Measurements from ENCODE around the gene ZFYVE9. TPM values are rescaled to one million over a fixed set of nuclear protein-coding genes. Genes with fewer than 3 reads are reported as not detected.

The ZFYVE9 gene
- total and polyA plus RNA-seq, 9 of the 15 experiments (the other 6 are each of a cell fraction or from before 2014, with no cell fraction given): 0.52 to 14.4 (median 8.9) TPM

DNA sequence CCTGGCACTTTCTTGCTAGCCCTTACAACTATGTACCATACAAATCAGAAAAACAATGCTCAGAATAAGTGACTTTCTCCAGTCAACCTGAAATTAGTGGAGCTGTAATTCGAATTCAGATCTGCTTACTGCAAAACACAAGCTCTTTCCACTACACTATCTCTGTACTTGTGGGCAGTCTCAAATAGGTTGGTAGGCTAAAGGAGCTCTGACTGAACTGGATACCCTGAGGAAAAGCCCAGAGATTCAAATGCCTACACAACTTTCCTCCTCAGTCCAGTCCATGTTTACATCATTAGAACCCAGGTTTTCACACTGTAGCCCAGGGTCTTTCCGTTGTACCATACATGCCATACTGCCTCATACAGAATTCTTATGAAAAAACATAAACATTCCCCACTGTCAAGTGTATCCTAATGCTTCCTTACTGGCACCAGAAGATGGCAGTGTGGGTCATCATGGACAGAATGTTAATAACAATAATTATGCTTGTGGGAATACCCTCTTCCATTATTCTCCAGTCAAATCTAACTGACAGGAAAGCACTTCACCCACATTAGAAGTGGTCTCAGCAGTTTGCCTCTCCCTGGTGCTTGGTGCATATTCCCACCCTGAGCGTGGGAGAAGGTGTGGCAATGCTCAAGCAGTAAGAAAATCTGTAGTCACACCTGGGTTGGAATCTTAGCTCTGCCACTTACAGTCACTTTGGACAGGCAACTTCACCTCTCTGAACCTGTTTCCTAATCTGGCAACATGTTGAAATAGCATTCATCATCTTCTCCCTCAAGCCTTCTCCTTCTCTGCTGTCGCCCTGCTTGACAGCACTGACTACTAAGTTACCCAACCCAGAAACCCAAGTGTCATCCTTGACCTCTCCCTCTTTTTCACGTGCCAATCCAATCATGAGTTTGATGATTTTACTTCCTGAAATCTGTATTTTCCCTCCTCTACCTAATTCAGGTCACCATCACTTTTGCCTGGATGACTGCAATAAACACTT is 14.4 kb upstream of the ZFYVE9 start (continued):
- TF ChIP-seq, protein P1, sequence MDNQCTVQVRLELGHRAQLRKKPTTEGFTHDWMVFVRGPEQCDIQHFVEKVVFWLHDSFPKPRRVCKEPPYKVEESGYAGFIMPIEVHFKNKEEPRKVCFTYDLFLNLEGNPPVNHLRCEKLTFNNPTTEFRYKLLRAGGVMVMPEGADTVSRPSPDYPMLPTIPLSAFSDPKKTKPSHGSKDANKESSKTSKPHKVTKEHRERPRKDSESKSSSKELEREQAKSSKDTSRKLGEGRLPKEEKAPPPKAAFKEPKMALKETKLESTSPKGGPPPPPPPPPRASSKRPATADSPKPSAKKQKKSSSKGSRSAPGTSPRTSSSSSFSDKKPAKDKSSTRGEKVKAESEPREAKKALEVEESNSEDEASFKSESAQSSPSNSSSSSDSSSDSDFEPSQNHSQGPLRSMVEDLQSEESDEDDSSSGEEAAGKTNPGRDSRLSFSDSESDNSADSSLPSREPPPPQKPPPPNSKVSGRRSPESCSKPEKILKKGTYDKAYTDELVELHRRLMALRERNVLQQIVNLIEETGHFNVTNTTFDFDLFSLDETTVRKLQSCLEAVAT (IDR thresholded peaks at IDR 0.05): no peak
- TF ChIP-seq, protein P2, sequence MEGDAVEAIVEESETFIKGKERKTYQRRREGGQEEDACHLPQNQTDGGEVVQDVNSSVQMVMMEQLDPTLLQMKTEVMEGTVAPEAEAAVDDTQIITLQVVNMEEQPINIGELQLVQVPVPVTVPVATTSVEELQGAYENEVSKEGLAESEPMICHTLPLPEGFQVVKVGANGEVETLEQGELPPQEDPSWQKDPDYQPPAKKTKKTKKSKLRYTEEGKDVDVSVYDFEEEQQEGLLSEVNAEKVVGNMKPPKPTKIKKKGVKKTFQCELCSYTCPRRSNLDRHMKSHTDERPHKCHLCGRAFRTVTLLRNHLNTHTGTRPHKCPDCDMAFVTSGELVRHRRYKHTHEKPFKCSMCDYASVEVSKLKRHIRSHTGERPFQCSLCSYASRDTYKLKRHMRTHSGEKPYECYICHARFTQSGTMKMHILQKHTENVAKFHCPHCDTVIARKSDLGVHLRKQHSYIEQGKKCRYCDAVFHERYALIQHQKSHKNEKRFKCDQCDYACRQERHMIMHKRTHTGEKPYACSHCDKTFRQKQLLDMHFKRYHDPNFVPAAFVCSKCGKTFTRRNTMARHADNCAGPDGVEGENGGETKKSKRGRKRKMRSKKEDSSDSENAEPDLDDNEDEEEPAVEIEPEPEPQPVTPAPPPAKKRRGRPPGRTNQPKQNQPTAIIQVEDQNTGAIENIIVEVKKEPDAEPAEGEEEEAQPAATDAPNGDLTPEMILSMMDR (IDR thresholded peaks at IDR 0.05 in 2 of 3, conservative IDR thresholded peaks at IDR 0.05 in 1 of 3; ENCODE audit: insufficient read depth in 2 of 3, low read depth in 1 of 3, low read length in 3 of 3): peak; percentile 58 to 87 (median 75); a peak in 5 of 6 replicates
- TF ChIP-seq MCM3 (IDR thresholded peaks at IDR 0.05) (0 out of 2 replicates have a peak, but pooled peaks have one; percentile 2), REST (IDR thresholded peaks at IDR 0.05; ENCODE audit: borderline replicate concordance) (peak; percentile 74; the same call in 1 of the 2 replicates), REST (CRISPR knock-in tag; IDR thresholded peaks at IDR 0.05; ENCODE audit: low read depth) (no peak)

Data from K562 (cell line).